ENCODE data around the gene MSL1. TPM values are rescaled to one million over a fixed set of nuclear protein-coding genes. Genes with fewer than 3 reads are reported as not detected.
A peak's percentile ranks its signal among the peaks of the same experiment; 100 is the strongest.

MSL1 gene
- total RNA-seq, 4 donors from 2014 or later, result 86.3 to 207 (median 117) TPM

DNA sequence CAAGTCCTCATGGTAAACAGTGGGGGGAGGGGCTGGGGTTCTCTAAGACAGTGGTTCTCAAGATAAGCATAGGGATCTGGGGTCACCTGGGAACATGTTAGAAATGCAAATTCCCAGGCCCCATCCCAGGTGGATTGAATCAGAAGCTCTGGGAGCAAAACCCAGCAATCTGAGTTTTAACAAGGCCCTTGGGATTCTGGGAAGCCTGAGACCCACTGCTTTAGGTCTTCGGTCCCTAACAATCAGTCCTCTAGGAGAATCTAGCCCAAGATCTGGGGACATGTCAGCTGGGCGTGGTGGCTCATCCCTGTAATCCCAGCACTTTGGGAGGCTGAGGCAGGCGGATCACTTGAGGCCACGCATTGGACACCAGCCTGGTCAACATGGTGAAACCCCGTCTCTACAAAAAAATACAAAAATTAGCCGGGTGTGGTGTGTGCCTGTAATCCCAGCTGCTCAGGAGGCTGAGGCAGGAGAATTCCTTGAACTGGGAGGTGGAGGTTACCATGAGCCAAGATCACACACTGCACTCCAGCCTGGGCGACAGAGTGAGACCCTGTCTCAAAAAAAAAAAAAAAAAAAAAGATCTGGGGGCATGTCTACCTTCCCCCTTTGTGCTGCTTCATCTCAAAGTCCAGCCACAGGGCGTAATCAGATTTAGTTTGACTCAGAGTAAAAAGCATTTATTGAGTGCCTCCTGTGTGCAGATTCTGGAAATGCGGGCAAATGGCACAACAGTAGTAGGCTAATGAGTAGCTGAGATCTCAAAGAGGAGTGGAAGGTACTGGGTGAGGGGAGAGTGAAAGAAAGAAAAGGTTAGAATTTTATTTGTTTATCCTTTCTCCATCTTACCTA, 12.6 kb upstream of the MSL1 start:
- H3K4me3 ChIP-seq, result no peak overlapping the region
- TF ChIP-seq, protein P1, sequence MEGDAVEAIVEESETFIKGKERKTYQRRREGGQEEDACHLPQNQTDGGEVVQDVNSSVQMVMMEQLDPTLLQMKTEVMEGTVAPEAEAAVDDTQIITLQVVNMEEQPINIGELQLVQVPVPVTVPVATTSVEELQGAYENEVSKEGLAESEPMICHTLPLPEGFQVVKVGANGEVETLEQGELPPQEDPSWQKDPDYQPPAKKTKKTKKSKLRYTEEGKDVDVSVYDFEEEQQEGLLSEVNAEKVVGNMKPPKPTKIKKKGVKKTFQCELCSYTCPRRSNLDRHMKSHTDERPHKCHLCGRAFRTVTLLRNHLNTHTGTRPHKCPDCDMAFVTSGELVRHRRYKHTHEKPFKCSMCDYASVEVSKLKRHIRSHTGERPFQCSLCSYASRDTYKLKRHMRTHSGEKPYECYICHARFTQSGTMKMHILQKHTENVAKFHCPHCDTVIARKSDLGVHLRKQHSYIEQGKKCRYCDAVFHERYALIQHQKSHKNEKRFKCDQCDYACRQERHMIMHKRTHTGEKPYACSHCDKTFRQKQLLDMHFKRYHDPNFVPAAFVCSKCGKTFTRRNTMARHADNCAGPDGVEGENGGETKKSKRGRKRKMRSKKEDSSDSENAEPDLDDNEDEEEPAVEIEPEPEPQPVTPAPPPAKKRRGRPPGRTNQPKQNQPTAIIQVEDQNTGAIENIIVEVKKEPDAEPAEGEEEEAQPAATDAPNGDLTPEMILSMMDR (IDR thresholded peaks at IDR 0.05), result peak in 3 of 6 experiments; percentile 29 to 53 (median 34)
- no peak for TF ChIP-seq POLR2A (IDR thresholded peaks at IDR 0.05)
- DNase-seq, result peak in 1 of 3 donors; percentile 51

DNA sequence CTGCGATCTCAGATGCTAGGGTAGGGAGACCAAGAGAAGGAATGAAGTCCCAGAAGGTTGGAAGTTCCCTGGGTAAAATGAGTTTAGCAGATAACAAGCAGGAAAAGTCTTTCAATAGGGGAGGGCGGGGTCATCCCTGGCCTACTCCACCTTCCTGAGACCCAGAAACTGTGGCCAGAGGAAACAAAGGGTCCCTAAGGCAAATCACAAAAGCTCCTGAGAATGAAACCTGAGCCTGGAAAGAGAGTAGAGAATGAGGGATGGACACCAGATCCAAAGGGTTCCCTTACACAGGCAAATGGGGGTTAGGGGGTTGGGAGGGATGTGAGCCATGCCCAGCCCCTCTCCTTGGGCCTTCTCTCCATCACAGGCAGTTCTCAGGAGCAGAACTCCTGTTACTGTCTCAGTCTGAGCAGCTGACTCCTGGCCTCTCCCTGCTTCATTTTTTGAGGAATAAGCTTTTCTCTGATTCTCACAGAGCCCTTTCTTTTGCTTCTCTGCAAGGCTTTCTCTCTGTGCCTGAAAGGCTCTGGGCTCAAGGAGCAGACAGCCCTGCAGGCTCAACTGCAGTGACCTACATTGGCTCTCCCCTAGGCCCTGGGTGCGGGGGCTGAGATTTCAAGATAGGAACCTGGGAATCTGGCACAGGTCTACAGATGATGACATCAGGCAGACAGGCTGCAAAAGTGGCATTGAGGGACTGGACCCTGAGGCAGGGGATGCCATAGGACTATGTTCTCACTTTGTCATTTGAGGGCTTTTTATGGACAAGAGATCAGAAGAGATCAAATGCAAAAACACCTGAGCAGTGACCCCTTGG, 11.5 kb upstream of the MSL1 start:
- no peaks in the 10 kb centered on the region for H3K27me3 ChIP-seq
- peak in 1 of 3 donors; percentile 45 for DNase-seq
- H3K27ac ChIP-seq, result peak overlapping the region; percentile 82 to 98 (median 88)
- TF ChIP-seq, protein P1 (IDR thresholded peaks at IDR 0.05), result no peak
- TF ChIP-seq POLR2A (IDR thresholded peaks at IDR 0.05), result no peak
- H3K4me1 ChIP-seq, result peaks cover 32 to 87% (median 40%) of the 10 kb centered on the region in 4 donors
- H3K4me3 ChIP-seq, result no peak overlapping the region
- H3K36me3 ChIP-seq, result no peaks in the 10 kb centered on the region
- no peaks in the 10 kb centered on the region for H3K9me3 ChIP-seq

More for the DNA sequence above, 12.6 kb upstream of the MSL1 start:
- Histone ChIP-seq H3K36me3 (no peaks in the 10 kb centered on the region), H3K27me3 (no peaks in the 10 kb centered on the region), H3K27ac (peak overlapping the region; percentile 82 to 98 (median 88)), H3K9me3 (no peaks in the 10 kb centered on the region), H3K4me1 (peaks cover 32 to 94% (median 41%) of the 10 kb centered on the region in 4 donors)

DNA sequence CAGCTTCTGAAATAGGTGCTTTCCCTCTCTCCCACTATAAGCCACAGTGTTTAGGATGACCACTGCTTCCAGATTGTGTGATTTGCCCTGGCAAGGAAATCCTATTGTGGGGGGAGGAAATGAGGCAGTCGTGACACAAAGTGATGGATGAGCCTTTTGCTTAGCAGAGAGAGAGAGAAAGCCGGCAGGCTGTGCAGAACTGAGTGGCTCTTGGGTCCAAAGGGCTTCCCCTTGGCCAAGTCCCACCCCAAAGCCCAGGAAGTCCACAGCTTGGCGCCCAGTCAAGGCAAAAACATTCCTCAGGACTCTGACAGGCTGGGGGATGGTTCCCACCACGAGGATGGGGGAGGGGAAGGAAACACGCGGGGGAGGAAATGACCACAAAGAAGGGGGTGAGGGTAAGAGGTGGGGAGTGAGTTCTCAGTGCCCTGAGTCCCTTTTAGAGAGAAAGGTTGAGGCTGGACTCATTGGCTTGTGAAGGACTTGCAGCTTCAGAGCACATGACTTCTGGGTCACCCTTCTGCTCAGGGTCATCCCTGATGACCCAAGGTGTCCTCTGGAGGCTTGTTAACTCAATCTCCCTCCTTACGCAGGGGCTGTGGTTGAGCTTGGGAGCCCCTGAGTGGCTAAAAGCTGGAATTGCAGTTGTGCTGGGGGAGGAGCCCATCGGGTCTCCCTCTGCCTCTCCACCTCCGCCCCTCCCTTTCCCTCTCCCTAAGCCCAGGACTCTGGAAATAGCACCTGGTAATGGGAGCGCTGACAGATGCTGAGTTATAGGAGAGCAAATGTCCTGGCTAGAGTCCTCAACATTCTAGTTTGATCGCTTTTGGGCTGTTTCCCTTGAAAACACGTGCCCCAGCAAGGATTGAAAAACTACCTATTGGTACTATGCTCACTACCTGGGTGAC, 10.3 kb upstream of the MSL1 start:
- H3K27ac ChIP-seq, result peak overlapping the region; percentile 82 to 98 (median 88)
- no peaks in the 10 kb centered on the region for H3K27me3 ChIP-seq
- peak; percentile 81 to 93 (median 87) for DNase-seq
- no peaks in the 10 kb centered on the region for H3K36me3 ChIP-seq
- peak overlapping the region in 3 of 4 donors; percentile 7 to 32 (median 10) for H3K4me3 ChIP-seq
- TF ChIP-seq, protein P1 (IDR thresholded peaks at IDR 0.05), result peak; percentile 78 to 96 (median 90)
- TF ChIP-seq POLR2A (IDR thresholded peaks at IDR 0.05), result peak in 1 of 2 donors; percentile 72
- no peaks in the 10 kb centered on the region for H3K9me3 ChIP-seq
- H3K4me1 ChIP-seq, result peaks cover 29 to 74% (median 40%) of the 10 kb centered on the region in 4 donors

DNA sequence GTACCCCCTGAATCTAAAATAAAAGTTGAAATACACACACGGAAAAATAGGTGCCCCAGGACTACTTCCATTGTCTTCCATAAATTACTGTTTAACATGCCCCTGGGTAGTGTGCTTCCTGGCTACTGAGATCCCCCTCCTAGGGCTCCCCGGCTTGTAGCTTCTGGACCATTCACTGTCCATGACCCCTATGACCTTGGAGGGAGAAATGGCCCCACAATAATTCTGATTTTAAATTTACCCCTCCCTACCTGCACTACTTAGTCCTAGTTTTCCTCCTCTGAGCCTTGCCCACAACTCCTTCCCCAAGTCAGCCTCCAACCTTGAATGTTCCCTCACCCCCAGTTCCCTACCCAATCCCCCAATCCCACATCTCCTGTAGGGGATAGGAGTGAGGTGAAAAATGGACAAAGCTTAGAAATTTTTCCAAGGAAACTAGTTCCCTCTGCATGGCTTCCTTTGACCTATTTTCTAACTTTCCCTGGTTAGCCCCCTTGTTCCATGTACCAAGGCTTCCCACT, 9.5 kb upstream of the MSL1 start:
- no peak overlapping the region for H3K4me3 ChIP-seq
- H3K36me3 ChIP-seq, result no peaks in the 10 kb centered on the region
- H3K27me3 ChIP-seq, result no peaks in the 10 kb centered on the region
- H3K9me3 ChIP-seq, result no peaks in the 10 kb centered on the region
- DNase-seq, result no peak
- no peak for TF ChIP-seq POLR2A (IDR thresholded peaks at IDR 0.05)
- TF ChIP-seq, protein P1 (IDR thresholded peaks at IDR 0.05), result no peak
- peaks cover 23 to 67% (median 38%) of the 10 kb centered on the region in 4 donors for H3K4me1 ChIP-seq
- H3K27ac ChIP-seq, result peak overlapping the region; percentile 82 to 98 (median 88)

Measured in Peyer's patch (tissue), 4 donors.